Prostate gland (tissue), 2 donors: Measurements from ENCODE around the gene MYLK.

Experiments used
- CTCF ChIP-seq, 4 experiments: fragments of 200-600 bp in 2 of 4; fragments of 450-650 bp in 2 of 4; sonication (generic) in 2 of 4; IDR thresholded peaks; 1 replicate in 3 of 4; 2 replicates in 1 of 4; pipeline ENCODE4 v1.5.1; 2016 to 2019; ENCODE audit warnings: antibody characterized with exemption in 4 of 4, mild to moderate bottlenecking in 2 of 4, moderate library complexity in 2 of 4
- POLR2A ChIP-seq: fragments of 450-650 bp; IDR thresholded peaks from one replicate; pipeline ENCODE4 v1.6.1; 2016; ENCODE audit warnings: antibody characterized with exemption, mild to moderate bottlenecking
- POLR2AphosphoS5 ChIP-seq: sonication (generic); formaldehyde crosslinking; IDR thresholded peaks from one replicate; pipeline ENCODE4 v1.6.1; 2017; ENCODE audit warnings: antibody characterized with exemption

DNA sequence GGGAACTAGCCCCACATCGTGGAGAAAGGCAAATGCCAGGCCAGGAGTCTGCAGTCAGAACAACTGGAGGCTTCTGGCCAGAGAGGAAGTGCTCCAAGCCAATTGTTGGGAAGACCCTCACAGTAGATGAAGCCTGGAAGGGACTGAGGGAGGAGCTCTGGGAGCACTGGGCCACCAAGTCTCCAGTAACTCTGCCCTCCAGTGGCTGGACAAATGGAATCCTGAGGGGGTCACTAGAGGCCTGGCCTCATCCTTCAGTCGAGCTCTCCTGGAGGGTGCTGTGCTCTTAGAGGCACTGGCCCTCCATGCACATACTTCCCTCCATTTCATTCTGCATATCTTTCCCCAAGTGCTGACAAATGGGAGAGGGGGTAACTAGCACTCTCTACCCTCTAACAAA lies 103.0 kb downstream of the MYLK start:
- no peak for TF ChIP-seq CTCF (IDR thresholded peaks at IDR 0.05)
- TF ChIP-seq POLR2A = no peak
- no peak for TF ChIP-seq POLR2AphosphoS5
